ENCODE measurements around the gene UBXN4.
"Not testable (repeated sequence)": the region's sequence is repeated elsewhere in the genome, so short reads cannot be mapped to it uniquely, and the experiment has no call there.

UBXN4 gene

GRCh38 chr2:135768863-135769262 is 27.2 kb downstream of the UBXN4 start:
- no peak for DNase-seq (ENCODE audit: low read depth)

GRCh38 chr2:135773319-135773718 is 31.7 kb downstream of the UBXN4 start:
- no peak for DNase-seq (ENCODE audit: low read depth)

GRCh38 chr2:135773917-135774316 is 32.3 kb downstream of the UBXN4 start:
- DNase-seq (ENCODE audit: low read depth) = no peak

GRCh38 chr2:135775420-135775819 is 33.8 kb downstream of the UBXN4 start:
- DNase-seq (ENCODE audit: low read depth) = no peak

- DNase-seq (ENCODE audit: low read depth) = no peak
Measured at GRCh38 chr2:135776367-135776766, 34.7 kb downstream of the UBXN4 start.

- no peak for DNase-seq (ENCODE audit: low read depth)
Measured at GRCh38 chr2:135782231-135782630, 40.6 kb downstream of the UBXN4 start.

GRCh38 chr2:135783439-135783838 is 41.8 kb downstream of the UBXN4 start:
- no peak for DNase-seq (ENCODE audit: low read depth)

- DNase-seq (ENCODE audit: low read depth) = no peak
Measured at GRCh38 chr2:135785032-135785431, 43.4 kb downstream of the UBXN4 start.

GRCh38 chr2:135786823-135787222 is 45.2 kb downstream of the UBXN4 start:
- peak; percentile 72 for DNase-seq (ENCODE audit: low read depth)

GRCh38 chr2:135790423-135790822 is 48.8 kb downstream of the UBXN4 start:
- DNase-seq (ENCODE audit: low read depth) = no peak

GRCh38 chr2:135791418-135792190 is 49.9 kb downstream of the UBXN4 start:
- DNase-seq (ENCODE audit: low read depth) = no peak

- no peak for DNase-seq (ENCODE audit: low read depth)
Measured at GRCh38 chr2:135792401-135793150, 50.9 kb downstream of the UBXN4 start.

- not testable (repeated sequence) for DNase-seq (ENCODE audit: low read depth)
Measured at GRCh38 chr2:135795641-135796040, 54.0 kb downstream of the UBXN4 start.

GRCh38 chr2:135796606-135797005 is 55.0 kb downstream of the UBXN4 start:
- no peak for DNase-seq (ENCODE audit: low read depth)

GRCh38 chr2:135797497-135798274 is 56.0 kb downstream of the UBXN4 start:
- peak; percentile 58 for DNase-seq (ENCODE audit: low read depth)

GRCh38 chr2:135798275-135798705 is 56.6 kb downstream of the UBXN4 start:
- DNase-seq (ENCODE audit: low read depth) = no peak

- no peak for DNase-seq (ENCODE audit: low read depth)
Measured at GRCh38 chr2:135798762-135799161, 57.1 kb downstream of the UBXN4 start.

- no peak for DNase-seq (ENCODE audit: low read depth)
Measured at GRCh38 chr2:135799738-135800137, 58.1 kb downstream of the UBXN4 start.

GRCh38 chr2:135800513-135801460 is 59.1 kb downstream of the UBXN4 start:
- DNase-seq (ENCODE audit: low read depth) = no peak

GRCh38 chr2:135802350-135802749 is 60.7 kb downstream of the UBXN4 start:
- no peak for DNase-seq (ENCODE audit: low read depth)

GRCh38 chr2:135803278-135803677 is 61.6 kb downstream of the UBXN4 start:
- no peak for DNase-seq (ENCODE audit: low read depth)
